Cardiac muscle cell (in vitro differentiated cells and primary cell): ENCODE results near the gene NATD1. TPM values are rescaled to one million over a fixed set of nuclear protein-coding genes. Genes with fewer than 3 reads are reported as not detected.
A peak's percentile ranks its signal among the peaks of the same experiment; 100 is the strongest.

Source experiments
- DNase-seq, 2 donors: peaks; one replicate each; pipeline versions ENCODE4 v3.0.0 to v3.0.0-alpha.2; 2010 to 2017; ENCODE audit warnings: low read depth in 1 of 2, low spot score in 1 of 2
- H3K27ac ChIP-seq: fragments of 200-600 bp; sonication (generic); 2 replicates; pipeline ENCODE4 v1.5.1; 2016
- H3K27me3 ChIP-seq: fragments of 200-600 bp; sonication (generic); 2 replicates; pipeline ENCODE4 v1.6.0; 2016; ENCODE audit warnings: control low read depth
- H3K36me3 ChIP-seq: fragments of 200-600 bp; sonication (generic); 2 replicates; pipeline ENCODE4 v1.5.1; 2016; ENCODE audit warnings: control low read depth
- H3K4me1 ChIP-seq: fragments of 200-600 bp; sonication (generic); 2 replicates; pipeline ENCODE4 v1.8.1; 2017; ENCODE audit warnings: low read depth, mild to moderate bottlenecking, mixed run types
- H3K4me3 ChIP-seq: fragments of 200-600 bp; sonication (generic); 2 replicates; pipeline ENCODE4 v1.5.1; 2016; ENCODE audit warnings: mild to moderate bottlenecking
- H3K9me3 ChIP-seq: fragments of 200-600 bp; sonication (generic); 2 replicates; pipeline ENCODE4 v1.5.1; 2017; ENCODE audit warnings: low read depth, mild to moderate bottlenecking, control low read depth
- CTCF ChIP-seq: IDR thresholded peaks from 2 replicates; pipeline ENCODE4 v1.5.1; 2012; ENCODE audit warnings: low read depth, mild to moderate bottlenecking, low read length
- polyA plus RNA-seq: library from polyadenylated mRNA; unstranded; fragments of >200 nt; fragmentation: Nextera tagmentation; extraction: Ambion mirVana; gene quantifications from 2 replicates; pipeline ENCODE4 v1.2.1, GENCODE V29; 2016
- total RNA-seq: library from RNA; depleted of rRNA; stranded (reverse); fragments of >200 nt; gene quantifications from 2 replicates; pipeline ENCODE4 v1.2.3, GENCODE V29; 2016

The NATD1 gene
- total and polyA plus RNA-seq, 2 experiments from 2014 or later, result 12.7 to 28.4 TPM

GRCh38 chr17:21212826-21213637 lies 40.2 kb downstream of the NATD1 start:
- Histone ChIP-seq H3K9me3 (no peaks in the 10 kb centered on the region), H3K4me1 (peaks cover 20% of the 10 kb centered on the region), H3K36me3 (no peaks in the 10 kb centered on the region), H3K27ac (peak overlapping the region; percentile 100), H3K27me3 (no peaks in the 10 kb centered on the region), H3K4me3 (peak overlapping the region; percentile 98)
- no peak for DNase-seq
- TF ChIP-seq CTCF, result no peak

- Histone ChIP-seq H3K27ac (no peak overlapping the region), H3K36me3 (no peaks in the 10 kb centered on the region), H3K4me3 (no peak overlapping the region), H3K4me1 (peaks cover 19% of the 10 kb centered on the region), H3K27me3 (no peaks in the 10 kb centered on the region), H3K9me3 (no peaks in the 10 kb centered on the region)
- no peak for TF ChIP-seq CTCF
- DNase-seq, result no peak
Measured at GRCh38 chr17:21211825-21212479, 41.3 kb downstream of the NATD1 start.

GRCh38 chr17:21210411-21211076 lies 42.7 kb downstream of the NATD1 start:
- no peaks in the 10 kb centered on the region for H3K9me3 ChIP-seq
- no peak for TF ChIP-seq CTCF
- no peaks in the 10 kb centered on the region for H3K36me3 ChIP-seq
- H3K4me3 ChIP-seq, result no peak overlapping the region
- no peak for DNase-seq
- H3K27me3 ChIP-seq, result no peaks in the 10 kb centered on the region
- peaks cover 19% of the 10 kb centered on the region for H3K4me1 ChIP-seq
- no peak overlapping the region for H3K27ac ChIP-seq

- no peak for TF ChIP-seq CTCF
- Histone ChIP-seq H3K4me1 (peaks cover 18% of the 10 kb centered on the region), H3K36me3 (no peaks in the 10 kb centered on the region), H3K9me3 (no peaks in the 10 kb centered on the region), H3K27me3 (no peaks in the 10 kb centered on the region), H3K27ac (no peak overlapping the region), H3K4me3 (no peak overlapping the region)
- DNase-seq, result no peak
Measured at GRCh38 chr17:21209511-21210175, 43.6 kb downstream of the NATD1 start.

GRCh38 chr17:21208352-21208751 lies 44.9 kb downstream of the NATD1 start:
- H3K9me3 ChIP-seq, result no peaks in the 10 kb centered on the region
- no peaks in the 10 kb centered on the region for H3K27me3 ChIP-seq
- H3K27ac ChIP-seq, result no peak overlapping the region
- no peak for DNase-seq
- H3K4me1 ChIP-seq, result peaks cover 18% of the 10 kb centered on the region
- H3K36me3 ChIP-seq, result no peaks in the 10 kb centered on the region
- no peak for TF ChIP-seq CTCF
- no peak overlapping the region for H3K4me3 ChIP-seq
